Measurements from ENCODE around the gene CEP68. TPM values are rescaled to one million over a fixed set of nuclear protein-coding genes. Genes with fewer than 3 reads are reported as not detected.
"Not testable (repeated sequence)": the region's sequence is repeated elsewhere in the genome, so short reads cannot be mapped to it uniquely, and the experiment has no call there.

CEP68 gene
- total RNA-seq, 1 donor from 2014 or later, result 4.9 TPM

- H3K4me1 Mint-ChIP-seq, result peaks cover 24% of the 10 kb centered on the region
- peak; percentile 99 for DNase-seq
- no peaks in the 10 kb centered on the region for H3K9me3 Mint-ChIP-seq
- H3K27ac Mint-ChIP-seq, result peak within 1 kb of the TSS; percentile 98
- H3K27me3 Mint-ChIP-seq, result peaks cover 3% of the 10 kb centered on the region
- peak within 1 kb of the TSS; percentile 95 for H3K4me3 Mint-ChIP-seq
- intact Hi-C loops (cut with micrococcal nuclease), result loop anchor here (1.0 to 5.0 kb wide), 9 partner anchors 43 to 1541 kb away; partner anchors contain the start of genes ACTR2, AFTPH, CEP68 and MDH1
- H3K36me3 Mint-ChIP-seq (ENCODE audit: low read depth), result peaks cover 7% of the 10 kb centered on the region
These were observed 73.8 kb downstream of the CEP68 start, which contains the start of gene RAB1A for GRCh38 chr2:65129826-65130663. RAB1A (minus strand) TSS chr2:65130106; CDS start chr2:65129915, 191 bp downstream.

GRCh38 chr2:65130664-65131175, 74.5 kb downstream of the CEP68 start:
- Mint-ChIP-seq H3K27ac (peak overlapping the region; percentile 98), H3K36me3 (ENCODE audit: low read depth) (peaks cover 7% of the 10 kb centered on the region), H3K9me3 (no peaks in the 10 kb centered on the region), H3K4me3 (peak overlapping the region; percentile 95), H3K4me1 (peaks cover 24% of the 10 kb centered on the region), H3K27me3 (peaks cover 3% of the 10 kb centered on the region)
- no peak for DNase-seq
- intact Hi-C loops (cut with micrococcal nuclease), result loop anchor here (1.0 to 5.0 kb wide), 9 partner anchors 43 to 1542 kb away; partner anchors contain the start of genes ACTR2, AFTPH, CEP68 and MDH1

DNA sequence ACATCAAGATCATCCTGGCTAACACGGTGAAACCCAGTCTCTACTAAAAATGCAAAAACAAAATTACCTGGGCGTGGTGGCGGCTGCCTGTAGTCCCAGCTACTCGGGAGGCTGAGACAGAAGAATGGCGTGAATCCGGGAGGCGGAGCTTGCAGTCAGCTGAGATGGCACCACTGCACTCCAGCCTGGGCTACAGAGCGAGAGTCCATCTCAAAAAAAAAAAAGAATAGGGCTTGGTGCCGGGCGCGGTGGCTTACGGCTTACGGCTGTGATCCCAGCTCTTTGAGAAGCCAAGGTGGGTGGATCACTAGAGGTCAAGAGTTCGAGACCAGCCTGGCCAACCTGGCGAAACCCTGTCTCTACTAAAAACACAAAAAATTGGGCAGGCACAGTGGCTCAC, 76.7 kb downstream of the CEP68 start:
- not testable (repeated sequence) for H3K4me3 Mint-ChIP-seq; H3K9me3 Mint-ChIP-seq; DNase-seq; H3K36me3 Mint-ChIP-seq (ENCODE audit: low read depth); H3K27me3 Mint-ChIP-seq; H3K27ac Mint-ChIP-seq
- intact Hi-C loops (cut with micrococcal nuclease), result loop anchor here (5.0 kb wide), 2 partner anchors 46 to 299 kb away; partner anchors contain the start of gene SPRED2
- peaks cover 15% of the 10 kb centered on the region for H3K4me1 Mint-ChIP-seq

- DNase-seq, result no peak
- no peaks in the 10 kb centered on the region for H3K9me3 Mint-ChIP-seq
- intact Hi-C loops (cut with micrococcal nuclease), result loop anchor here (5.0 kb wide), 2 partner anchors 46 to 299 kb away; partner anchors contain the start of gene SPRED2
These were observed 77.4 kb downstream of the CEP68 start for GRCh38 chr2:65133626-65134025.

GRCh38 chr2:65134158-65134557, 77.9 kb downstream of the CEP68 start:
- Mint-ChIP-seq H3K4me3 (no peak overlapping the region), H3K27me3 (peaks cover 8% of the 10 kb centered on the region), H3K27ac (no peak overlapping the region), H3K4me1 (peaks cover 7% of the 10 kb centered on the region), H3K36me3 (ENCODE audit: low read depth) (peaks cover 2% of the 10 kb centered on the region), H3K9me3 (no peaks in the 10 kb centered on the region)
- DNase-seq, result no peak
- intact Hi-C loops (cut with micrococcal nuclease), result loop anchor here (5.0 kb wide), 2 partner anchors 47 to 298 kb away; partner anchors contain the start of gene SPRED2

More at GRCh38 chr2:65133626-65134025, 77.4 kb downstream of the CEP68 start:
- Mint-ChIP-seq H3K27me3 (peaks cover 8% of the 10 kb centered on the region), H3K4me1 (peaks cover 11% of the 10 kb centered on the region), H3K27ac (no peak overlapping the region), H3K4me3 (no peak overlapping the region), H3K36me3 (ENCODE audit: low read depth) (peaks cover 2% of the 10 kb centered on the region)

DNA sequence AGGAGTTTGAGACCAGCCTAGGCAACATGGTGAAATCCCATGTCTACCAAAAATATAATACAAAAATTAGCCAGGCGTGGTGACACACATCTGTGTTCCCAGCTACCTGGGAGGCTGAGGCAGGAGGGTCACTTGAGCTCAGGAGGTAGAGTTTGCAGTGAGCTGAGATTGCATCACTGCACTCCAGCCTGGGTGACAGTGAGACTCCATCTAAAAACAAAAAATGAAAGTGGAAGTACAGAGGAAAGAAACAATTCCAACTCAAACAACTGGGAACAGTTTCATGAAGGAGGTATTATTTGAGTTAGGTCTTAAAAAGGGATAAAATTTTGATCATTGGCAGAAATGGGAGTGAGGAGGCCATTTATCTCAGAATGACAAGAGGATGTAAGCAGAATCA, 80.0 kb downstream of the CEP68 start:
- no peak for DNase-seq
- Mint-ChIP-seq H3K27me3 (peaks cover 10% of the 10 kb centered on the region), H3K4me3 (no peak overlapping the region), H3K4me1 (peaks cover 3% of the 10 kb centered on the region), H3K27ac (no peak overlapping the region), H3K9me3 (no peaks in the 10 kb centered on the region), H3K36me3 (ENCODE audit: low read depth) (no peaks in the 10 kb centered on the region)
- intact Hi-C loops (cut with micrococcal nuclease), result no loop called here

Other genes with a start within 250 kb of the CEP68 start
- gene SLC1A4, start 67.0 kb upstream of the CEP68 start, total RNA-seq, result 12.4 and 13.1 TPM in 2 replicates
- 79.9 and 81.1 TPM in 2 replicates for gene RAB1A, start 73.7 kb downstream of the CEP68 start, total RNA-seq
- 298 TPM in 2 replicates for gene ACTR2, start 171.4 kb downstream of the CEP68 start, total RNA-seq

All from activated CD4-positive, alpha-beta T cell treated with anti-CD3 and anti-CD28 coated beads, Interleukin-2, amount 10 ng/mL, durations not matched to agents 24 days and 14 days (primary cell).